ENCODE results near the gene CEP120. TPM values are rescaled to one million over a fixed set of nuclear protein-coding genes. Genes with fewer than 3 reads are reported as not detected.
A peak's percentile ranks its signal among the peaks of the same experiment; 100 is the strongest.
"Not testable (repeated sequence)": the region's sequence is repeated elsewhere in the genome, so short reads cannot be mapped to it uniquely, and the experiment has no call there.

The CEP120 gene
- total RNA-seq, 1 experiment from 2014 or later, result 36.7 TPM

GRCh38 chr5:123358304-123358703 lies 64.9 kb downstream of the CEP120 start:
- no peak overlapping the region for H3K4me3 ChIP-seq
- H3K27me3 ChIP-seq (replicated peaks), result no peaks in the 10 kb centered on the region
- no peaks in the 10 kb centered on the region for H3K4me1 ChIP-seq (replicated peaks)
- 0 out of 2 replicates have a peak, but pooled peaks cover 3% of the 10 kb centered on the region for H3K9me3 ChIP-seq (replicated peaks)
- peaks cover 9% of the 10 kb centered on the region for H3K36me3 ChIP-seq
- DNase-seq (ENCODE audit: low read depth in 1 of 2, low spot score in 2 of 2), result no peak
- H3K27ac ChIP-seq, result no peak overlapping the region

DNA sequence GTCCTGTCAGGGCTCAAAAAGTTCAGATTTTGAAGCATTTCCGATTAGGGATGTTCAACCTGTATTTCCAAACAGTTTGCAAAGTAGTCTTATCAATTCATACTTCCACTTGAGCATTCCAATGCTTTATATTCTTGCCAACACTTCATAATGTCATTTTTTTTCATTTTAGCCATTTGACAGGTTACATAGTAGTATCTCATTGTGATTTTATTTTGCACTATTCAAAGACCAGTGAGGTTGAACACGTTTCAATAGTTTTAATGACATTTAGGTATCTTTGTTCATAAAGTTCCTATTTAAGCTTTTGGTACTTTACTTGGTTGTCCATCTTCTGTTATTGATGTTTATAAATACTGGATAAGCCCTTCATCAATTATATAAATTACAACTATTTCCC lies 71.4 kb downstream of the CEP120 start:
- Histone ChIP-seq H3K36me3 (no peaks in the 10 kb centered on the region; the same call in 1 of the 2 replicates), H3K27me3 (replicated peaks) (no peaks in the 10 kb centered on the region), H3K27ac (no peak overlapping the region), H3K4me1 (replicated peaks) (peaks cover 10% of the 10 kb centered on the region), H3K9me3 (replicated peaks) (0 out of 2 replicates have a peak, but pooled peaks cover 3% of the 10 kb centered on the region), H3K4me3 (no peak overlapping the region)
- no peak for DNase-seq (ENCODE audit: low read depth in 1 of 2, low spot score in 2 of 2)

GRCh38 chr5:123351240-123351639 lies 72.0 kb downstream of the CEP120 start:
- Histone ChIP-seq H3K9me3 (replicated peaks) (0 out of 2 replicates have a peak, but pooled peaks cover 2% of the 10 kb centered on the region), H3K4me3 (no peak overlapping the region), H3K4me1 (replicated peaks) (peaks cover 10% of the 10 kb centered on the region), H3K36me3 (peaks cover 3% of the 10 kb centered on the region; the same call in 1 of the 2 replicates), H3K27ac (no peak overlapping the region), H3K27me3 (replicated peaks) (no peaks in the 10 kb centered on the region)
- no peak for DNase-seq (ENCODE audit: low read depth in 1 of 2, low spot score in 2 of 2)

- peak in 1 of 2 experiments; percentile 54 for DNase-seq (ENCODE audit: low read depth in 1 of 2, low spot score in 2 of 2)
- Histone ChIP-seq H3K9me3 (replicated peaks) (no peaks in the 10 kb centered on the region), H3K27ac (no peak overlapping the region), H3K4me1 (replicated peaks) (peaks cover 10% of the 10 kb centered on the region), H3K36me3 (peaks cover 3% of the 10 kb centered on the region; the same call in 1 of the 2 replicates), H3K27me3 (replicated peaks) (no peaks in the 10 kb centered on the region), H3K4me3 (no peak overlapping the region)
Measured at GRCh38 chr5:123350742-123351141, 72.5 kb downstream of the CEP120 start.

- Histone ChIP-seq H3K9me3 (replicated peaks) (no peaks in the 10 kb centered on the region), H3K36me3 (peaks cover 3% of the 10 kb centered on the region; the same call in 1 of the 2 replicates), H3K4me3 (no peak overlapping the region), H3K27ac (no peak overlapping the region), H3K27me3 (replicated peaks) (no peaks in the 10 kb centered on the region), H3K4me1 (replicated peaks) (peaks cover 7% of the 10 kb centered on the region)
- DNase-seq (ENCODE audit: low read depth in 1 of 2, low spot score in 2 of 2), result peak in 1 of 2 experiments; percentile 75
Measured at GRCh38 chr5:123344816-123345426, 78.3 kb downstream of the CEP120 start.

DNA sequence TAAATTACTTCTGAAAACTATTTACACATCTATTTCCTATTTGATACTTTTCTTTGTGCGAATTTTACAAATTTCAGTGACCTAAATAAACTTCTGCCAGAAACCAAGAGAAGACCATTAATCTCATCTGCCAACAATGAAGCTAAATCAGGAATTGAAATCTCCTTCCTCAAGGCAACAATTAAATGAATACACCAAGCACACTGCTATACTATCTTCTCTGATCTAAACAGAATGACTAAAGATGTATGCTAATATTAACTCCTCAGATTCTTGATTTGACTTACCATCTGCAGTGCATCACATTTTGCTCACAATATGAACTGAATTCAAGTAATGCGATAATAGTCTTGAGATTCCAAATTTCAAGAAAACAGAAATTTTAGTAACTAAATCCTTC lies 82.3 kb downstream of the CEP120 start:
- H3K27ac ChIP-seq, result no peak overlapping the region
- H3K9me3 ChIP-seq (replicated peaks), result no peaks in the 10 kb centered on the region
- H3K4me3 ChIP-seq, result no peak overlapping the region
- DNase-seq (ENCODE audit: low read depth in 1 of 2, low spot score in 2 of 2), result no peak
- H3K4me1 ChIP-seq (replicated peaks), result peaks cover 7% of the 10 kb centered on the region
- H3K36me3 ChIP-seq, result no peaks in the 10 kb centered on the region
- no peaks in the 10 kb centered on the region for H3K27me3 ChIP-seq (replicated peaks)

DNA sequence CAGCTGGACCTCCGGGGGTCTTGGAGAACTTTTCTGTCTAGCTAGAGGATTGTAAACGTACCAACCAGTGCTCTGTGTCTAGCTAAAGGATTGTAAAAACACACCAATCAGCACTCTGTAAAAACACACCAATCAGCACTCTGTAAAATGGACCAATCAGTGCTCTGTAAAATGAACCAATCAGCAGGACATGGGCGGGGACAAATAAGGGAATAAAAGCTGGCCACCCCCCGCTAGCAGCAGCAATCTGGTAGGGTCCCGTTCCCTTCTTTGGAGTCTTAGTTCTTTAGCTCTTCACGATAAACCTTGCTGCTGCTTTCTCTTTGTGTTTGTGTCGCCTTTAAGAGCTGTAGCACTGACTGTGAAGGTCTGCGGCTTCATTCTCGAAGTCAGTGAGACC lies 114.8 kb downstream of the CEP120 start:
- H3K27me3 ChIP-seq (replicated peaks); DNase-seq (ENCODE audit: low read depth in 1 of 2, low spot score in 2 of 2); H3K4me1 ChIP-seq (replicated peaks); H3K9me3 ChIP-seq (replicated peaks); H3K4me3 ChIP-seq; H3K36me3 ChIP-seq; H3K27ac ChIP-seq: not testable (repeated sequence)

GRCh38 chr5:123305751-123306150 lies 117.5 kb downstream of the CEP120 start:
- H3K4me1 ChIP-seq (replicated peaks), result peaks cover 18% of the 10 kb centered on the region
- no peaks in the 10 kb centered on the region for H3K36me3 ChIP-seq
- no peak overlapping the region for H3K27ac ChIP-seq
- H3K4me3 ChIP-seq, result no peak overlapping the region
- no peaks in the 10 kb centered on the region for H3K9me3 ChIP-seq (replicated peaks)
- DNase-seq (ENCODE audit: low read depth in 1 of 2, low spot score in 2 of 2), result no peak
- H3K27me3 ChIP-seq (replicated peaks), result no peaks in the 10 kb centered on the region

DNA sequence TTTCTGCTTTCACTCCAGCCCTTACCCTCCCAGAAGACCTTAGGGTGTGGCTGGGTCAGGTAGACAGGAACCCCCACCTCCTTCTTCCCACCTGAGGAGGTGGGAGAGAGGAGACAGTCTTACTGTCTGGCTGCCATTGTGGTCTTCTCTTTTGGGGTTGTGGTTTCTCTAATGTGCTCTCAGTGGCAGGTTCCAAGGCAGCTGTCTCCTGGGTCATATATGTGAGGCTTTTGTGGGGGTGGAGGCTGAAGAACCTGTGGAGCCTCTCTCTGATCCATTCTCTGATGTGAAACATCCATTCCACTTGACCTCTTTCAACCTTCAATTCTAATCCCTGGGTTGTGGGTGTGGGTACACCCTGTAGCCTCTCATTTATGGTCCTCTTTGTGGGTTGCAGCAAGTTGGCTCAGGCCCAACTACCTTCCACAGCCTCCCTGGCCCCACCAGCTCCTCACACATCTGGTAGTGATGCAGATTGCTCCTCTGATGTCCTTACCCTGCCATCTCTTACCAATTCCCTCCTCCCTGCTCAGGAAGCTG lies 118.4 kb downstream of the CEP120 start:
- no peak for DNase-seq (ENCODE audit: low read depth in 1 of 2, low spot score in 2 of 2)
- no peak overlapping the region for H3K4me3 ChIP-seq
- H3K27ac ChIP-seq, result no peak overlapping the region
- no peaks in the 10 kb centered on the region for H3K27me3 ChIP-seq (replicated peaks)
- no peaks in the 10 kb centered on the region for H3K36me3 ChIP-seq
- H3K4me1 ChIP-seq (replicated peaks), result peaks cover 20% of the 10 kb centered on the region
- no peaks in the 10 kb centered on the region for H3K9me3 ChIP-seq (replicated peaks)

- Histone ChIP-seq H3K27me3 (replicated peaks) (no peaks in the 10 kb centered on the region), H3K4me3 (no peak overlapping the region), H3K27ac (no peak overlapping the region), H3K9me3 (replicated peaks) (no peaks in the 10 kb centered on the region; the same call in 1 of the 2 replicates), H3K36me3 (no peaks in the 10 kb centered on the region), H3K4me1 (replicated peaks) (peaks cover 27% of the 10 kb centered on the region)
- no peak for DNase-seq (ENCODE audit: low read depth in 1 of 2, low spot score in 2 of 2)
Measured at GRCh38 chr5:123303802-123304201, 119.4 kb downstream of the CEP120 start.

DNA sequence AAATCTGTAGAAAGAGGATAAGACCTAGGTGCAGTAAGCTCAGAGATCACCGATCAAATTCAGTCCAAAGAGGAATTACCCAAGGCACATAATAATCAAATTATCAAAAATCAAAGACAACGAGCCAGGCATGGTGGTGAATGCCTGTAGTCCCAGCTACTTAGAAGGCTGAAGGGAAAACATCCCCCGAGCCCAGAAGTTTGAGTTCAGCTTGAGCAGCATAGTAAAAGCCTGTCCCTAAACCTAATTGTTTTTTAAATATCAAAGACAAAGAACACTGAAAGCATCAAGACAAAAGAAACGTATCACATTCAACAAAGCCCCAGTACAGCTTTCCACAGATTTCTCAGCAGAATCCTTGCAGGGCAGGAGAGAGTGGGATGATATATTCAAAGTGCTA lies 122.9 kb downstream of the CEP120 start:
- Histone ChIP-seq H3K4me3 (no peak overlapping the region), H3K27me3 (replicated peaks) (no peaks in the 10 kb centered on the region), H3K9me3 (replicated peaks) (peaks cover 7% of the 10 kb centered on the region; the same call in 1 of the 2 replicates), H3K27ac (no peak overlapping the region), H3K36me3 (no peaks in the 10 kb centered on the region), H3K4me1 (replicated peaks) (peaks cover 40% of the 10 kb centered on the region)
- no peak for DNase-seq (ENCODE audit: low read depth in 1 of 2, low spot score in 2 of 2)

GRCh38 chr5:123299136-123299535 lies 124.1 kb downstream of the CEP120 start:
- H3K4me1 ChIP-seq (replicated peaks), result peaks cover 40% of the 10 kb centered on the region
- H3K36me3 ChIP-seq, result no peaks in the 10 kb centered on the region
- H3K27ac ChIP-seq, result peak overlapping the region; percentile 90
- no peak overlapping the region for H3K4me3 ChIP-seq
- DNase-seq (ENCODE audit: low read depth in 1 of 2, low spot score in 2 of 2), result peak; percentile 44 to 66
- peaks cover 7% of the 10 kb centered on the region; the same call in 1 of the 2 replicates for H3K9me3 ChIP-seq (replicated peaks)
- H3K27me3 ChIP-seq (replicated peaks), result no peaks in the 10 kb centered on the region

- Histone ChIP-seq H3K4me3 (no peak overlapping the region), H3K36me3 (no peaks in the 10 kb centered on the region), H3K27ac (peak overlapping the region; percentile 90), H3K9me3 (replicated peaks) (peaks cover 7% of the 10 kb centered on the region; the same call in 1 of the 2 replicates), H3K27me3 (replicated peaks) (no peaks in the 10 kb centered on the region), H3K4me1 (replicated peaks) (peaks cover 40% of the 10 kb centered on the region)
- peak in 1 of 2 experiments; percentile 34 for DNase-seq (ENCODE audit: low read depth in 1 of 2, low spot score in 2 of 2)
Measured at GRCh38 chr5:123298335-123299030, 124.7 kb downstream of the CEP120 start.

DNA sequence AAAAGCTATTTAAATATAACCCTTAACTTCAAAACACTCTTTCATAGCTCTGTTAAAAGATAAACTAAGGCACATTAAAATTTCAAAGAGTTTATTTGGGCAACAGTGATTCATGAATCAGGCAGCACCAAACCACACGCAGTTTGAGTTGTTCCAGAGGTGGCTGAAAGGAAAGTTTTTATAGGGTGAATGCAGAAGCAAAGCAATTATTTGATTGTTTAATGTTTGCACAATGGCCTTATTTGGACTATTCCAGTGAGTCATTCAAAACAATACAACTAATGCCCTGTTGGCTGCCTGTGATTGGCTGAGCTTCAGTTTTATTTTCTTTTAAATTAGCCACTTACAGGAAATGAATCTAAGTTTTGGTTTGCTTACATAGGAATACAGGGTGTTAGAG lies 125.3 kb downstream of the CEP120 start:
- no peak overlapping the region for H3K4me3 ChIP-seq
- H3K27me3 ChIP-seq (replicated peaks), result no peaks in the 10 kb centered on the region
- peak; percentile 81 to 94 for DNase-seq (ENCODE audit: low read depth in 1 of 2, low spot score in 2 of 2)
- no peaks in the 10 kb centered on the region for H3K36me3 ChIP-seq
- peaks cover 7% of the 10 kb centered on the region; the same call in 1 of the 2 replicates for H3K9me3 ChIP-seq (replicated peaks)
- peak overlapping the region; percentile 90 for H3K27ac ChIP-seq
- H3K4me1 ChIP-seq (replicated peaks), result peaks cover 40% of the 10 kb centered on the region

Measured in SJSA1 (cell line).